ENCODE results near the gene TAGLN2. TPM values are rescaled to one million over a fixed set of nuclear protein-coding genes. Genes with fewer than 3 reads are reported as not detected.
A peak's percentile ranks its signal among the peaks of the same experiment; 100 is the strongest.

TAGLN2 gene
- polyA plus RNA-seq, 2 of the 4 experiments (the other 2 are of a cell fraction), result 536 to 811 TPM

GRCh38 chr1:159916242-159917051 is 8.9 kb downstream of the TAGLN2 start (continued):
- no peak for TF ChIP-seq KDM5A (IDR thresholded peaks at IDR 0.05)
- no peak for TF ChIP-seq CHD4 (IDR thresholded peaks at IDR 0.05; ENCODE audit: borderline replicate concordance)
- TF ChIP-seq HEYL (CRISPR knock-in tag; IDR thresholded peaks at IDR 0.05), result no peak
- peak; percentile 25; the same call in 1 of the 2 replicates for TF ChIP-seq FOSB (CRISPR knock-in tag; IDR thresholded peaks at IDR 0.05)
- no peak for TF ChIP-seq PBX3 (IDR thresholded peaks at IDR 0.05)
- TF ChIP-seq JUN (IDR thresholded peaks at IDR 0.05), result peak; percentile 84 to 93; a peak in 4 of 5 replicates
- no peak for TF ChIP-seq NPAS2 (CRISPR knock-in tag; IDR thresholded peaks at IDR 0.05; ENCODE audit: borderline replicate concordance)
- TF ChIP-seq SMC3 (IDR thresholded peaks at IDR 0.05), result no peak

- Histone ChIP-seq H3K4me1 (peaks cover 92% of the 10 kb centered on the region), H3K27ac (peak overlapping the region; percentile 63 to 80), H3K4me3 (no peak overlapping the region), H3K9me3 (no peaks in the 10 kb centered on the region), H3K4me2 (peak overlapping the region; percentile 66)
- peak; percentile 9 to 17 for ATAC-seq
- peak; percentile 16; the same call in 1 of the 2 replicates for TF ChIP-seq FOSB (CRISPR knock-in tag; IDR thresholded peaks at IDR 0.05)
- no peak for TF ChIP-seq CBX8 (IDR thresholded peaks at IDR 0.05)
- TF ChIP-seq RAD21 (conservative IDR thresholded peaks at IDR 0.05 in 1 of 2, IDR thresholded peaks at IDR 0.05 in 1 of 2), result 0 out of 5 replicates have a peak, but pooled peaks of 1 of the 2 experiments have one; percentile 7
- 24% methylated on average over 5 of the region's 5 CpGs for WGBS (ENCODE audit: missing lambda C conversion rate)
- POLR2A ChIA-PET, result interaction anchor here (0.6 to 2.0 kb wide), 2 partner anchors 9 to 740 kb away, joined by 8 to 17 read pairs; partner anchors contain the start of gene TAGLN2
- CTCF ChIA-PET, result interaction anchor here (0.7 to 2.5 kb wide), 7 partner anchors 9 to 756 kb away, joined by 3 to 15 read pairs (median 4); partner anchors contain the start of gene TAGLN2
- DNase-seq (ENCODE audit: low read depth in 1 of 2, low spot score in 1 of 2), result no peak
- FAIRE-seq, result no peak
These were observed 9.6 kb downstream of the TAGLN2 start for GRCh38 chr1:159915571-159916241.

- ATAC-seq, result peak in 1 of 2 experiments; percentile 12; a peak in 2 of 6 replicates
- peak; percentile 45; the same call in 1 of the 2 replicates for TF ChIP-seq MAX (IDR thresholded peaks at IDR 0.05)
- peak; percentile 36; the same call in 1 of the 2 replicates for TF ChIP-seq JUNB (IDR thresholded peaks at IDR 0.05)
- peak; percentile 44; the same call in 1 of the 2 replicates for TF ChIP-seq POLR2AphosphoS2 (conservative IDR thresholded peaks at IDR 0.05; ENCODE audit: low read length)
- peak; percentile 46 for TF ChIP-seq ZFP36 (IDR thresholded peaks at IDR 0.05; ENCODE audit: borderline replicate concordance, partially characterized antibody)
- 0 out of 5 replicates have a peak, but pooled peaks of 1 of the 2 experiments have one; percentile 53 for TF ChIP-seq JUN (IDR thresholded peaks at IDR 0.05)
- TF ChIP-seq PBX3 (IDR thresholded peaks at IDR 0.05), result no peak
- 0 out of 4 replicates have a peak, but pooled peaks of 1 of the 2 experiments have one; percentile 26 for TF ChIP-seq CEBPB (IDR thresholded peaks at IDR 0.05)
- TF ChIP-seq GATA3 (IDR thresholded peaks at IDR 0.05; ENCODE audit: borderline replicate concordance), result peak; percentile 83
- TF ChIP-seq FOSL2 (IDR thresholded peaks at IDR 0.05), result no peak
- TF ChIP-seq FOSL2 (CRISPR knock-in tag; IDR thresholded peaks at IDR 0.05), result peak; percentile 68
- peak; percentile 46 to 54; a peak in 2 of 5 replicates for TF ChIP-seq EP300 (IDR thresholded peaks at IDR 0.05)
- no peak for TF ChIP-seq CBX8 (IDR thresholded peaks at IDR 0.05)
- ChIA-PET CTCF (interaction anchor here (0.6 to 1.6 kb wide), 7 partner anchors 10 to 116 kb away, joined by 3 to 9 read pairs (median 4); partner anchors contain the start of gene TAGLN2), POLR2A (interaction anchor here (1.7 kb wide), 1 partner anchor 9 kb away, joined by 5 read pairs; no protein-coding TSS in a partner anchor)
- peak overlapping the region; percentile 26 to 80; a peak in 5 of 6 replicates for H3K27ac ChIP-seq
- no peak for FAIRE-seq
- H3K4me1 ChIP-seq, result peaks cover 89% of the 10 kb centered on the region
- 62% methylated on average over 10 of the region's 10 CpGs for WGBS (ENCODE audit: missing lambda C conversion rate)
- peak in 1 of 2 experiments; percentile 74 for DNase-seq (ENCODE audit: low read depth in 1 of 2, low spot score in 1 of 2)
- no peak overlapping the region for H3K4me3 ChIP-seq
- H3K4me2 ChIP-seq, result peak overlapping the region; percentile 66
- H3K9me3 ChIP-seq, result no peaks in the 10 kb centered on the region
These were observed 10.9 kb downstream of the TAGLN2 start for GRCh38 chr1:159914252-159915018.

All from A549 (cell line).